HG03139 (cell line): ENCODE results near the gene RASA3.
A peak's percentile ranks its signal among the peaks of the same experiment; 100 is the strongest.
"Not testable (repeated sequence)": the region's sequence is repeated elsewhere in the genome, so short reads cannot be mapped to it uniquely, and the experiment has no call there.

Source experiments
- ATAC-seq: cut with Tn5 transposase; IDR thresholded peaks from one replicate; pipeline ENCODE4 v1.9.1; 2021; ENCODE audit not compliant: unreplicated experiment

The RASA3 gene

GRCh38 chr13:114132419-114133121, at the start of gene RASA3:
Gene RASA3, minus strand, starts transcription at chr13:114132623. Its CDS starts 134 bp downstream, at chr13:114132489.
- ATAC-seq, result peak; percentile 46

- ATAC-seq, result no peak
These were observed 46.8 kb upstream of the RASA3 start, which contains the start of gene CFAP97D2 for GRCh38 chr13:114179087-114179658. Gene CFAP97D2, plus strand, starts transcription at chr13:114179257. Its CDS starts 74 bp downstream, at chr13:114179331.

GRCh38 chr13:114177245-114178010, 45.0 kb upstream of the RASA3 start:
- no peak for ATAC-seq

- ATAC-seq, result not testable (repeated sequence)
These were observed 44.0 kb upstream of the RASA3 start for GRCh38 chr13:114176359-114176902.

GRCh38 chr13:114174529-114174961, 42.1 kb upstream of the RASA3 start:
- no peak for ATAC-seq

GRCh38 chr13:114173745-114174144, 41.3 kb upstream of the RASA3 start:
- ATAC-seq, result no peak

- ATAC-seq, result no peak
These were observed 40.8 kb upstream of the RASA3 start for GRCh38 chr13:114173272-114173671.

- no peak for ATAC-seq
These were observed 35.5 kb upstream of the RASA3 start for GRCh38 chr13:114167885-114168284.

- ATAC-seq, result no peak
These were observed 35.0 kb upstream of the RASA3 start for GRCh38 chr13:114167426-114167825.

GRCh38 chr13:114166381-114167131, 34.1 kb upstream of the RASA3 start:
- ATAC-seq, result no peak

GRCh38 chr13:114164681-114165429, 32.4 kb upstream of the RASA3 start:
- no peak for ATAC-seq

- no peak for ATAC-seq
These were observed 31.6 kb upstream of the RASA3 start for GRCh38 chr13:114164053-114164452.

GRCh38 chr13:114162533-114162922, 30.1 kb upstream of the RASA3 start:
- no peak for ATAC-seq

- no peak for ATAC-seq
These were observed 29.5 kb upstream of the RASA3 start for GRCh38 chr13:114161644-114162532.

GRCh38 chr13:114161028-114161556, 28.7 kb upstream of the RASA3 start:
- ATAC-seq, result no peak

GRCh38 chr13:114158869-114159666, 26.6 kb upstream of the RASA3 start:
- not testable (repeated sequence) for ATAC-seq

- ATAC-seq, result no peak
These were observed 25.6 kb upstream of the RASA3 start for GRCh38 chr13:114157869-114158495.
